H1 (cell line): Measurements from ENCODE around the gene C5orf22. TPM values are rescaled to one million over a fixed set of nuclear protein-coding genes. Genes with fewer than 3 reads are reported as not detected.

ENCODE experiments used
- CTCF ChIA-PET: fragments of 300-600 bp; sonication (Branson Sonifier 250); formaldehyde crosslinking; loops from one replicate; lab custom pipeline; 2021; ENCODE audit not compliant: partially characterized antibody; lab: Charles Lee
- POLR2A ChIA-PET: fragments of 300-600 bp; sonication (Branson Sonifier 250); formaldehyde crosslinking; loops from one replicate; lab custom pipeline; 2021; ENCODE audit warnings: inconsistent platforms; ENCODE audit not compliant: partially characterized antibody; lab: Charles Lee
- DNase-seq, 2 experiments: peaks; one replicate each; pipeline versions ENCODE4 v3.0.0 to v3.0.0-alpha.2; 2010 to 2022; ENCODE audit warnings: low spot score in 2 of 2, low read depth in 1 of 2, mixed read lengths in 1 of 2
- FAIRE-seq: peaks from 2 replicates; lab custom pipeline; 2011; peaks lifted over from hg19 to GRCh38; lab: Jason Lieb, UNC
- H2AFZ ChIP-seq: 2 replicates; pipeline ENCODE4 v1.8.1; 2012; ENCODE audit warnings: low read length, inconsistent platforms
- H2AK5ac ChIP-seq: 2 replicates; pipeline ENCODE4 v1.6.1; 2013; ENCODE audit warnings: low read depth, low read length
- H2BK120ac ChIP-seq: replicated peaks from 2 replicates; pipeline ENCODE3; 2013; ENCODE audit warnings: low read depth, low read length, inconsistent platforms
- H2BK12ac ChIP-seq: 2 replicates; pipeline ENCODE4 v1.6.1; 2013; ENCODE audit warnings: low read depth, low read length
- H2BK15ac ChIP-seq: 2 replicates; pipeline ENCODE4 v1.6.1; 2013; ENCODE audit warnings: low read length
- H2BK20ac ChIP-seq: 2 replicates; pipeline ENCODE4 v1.6.1; 2013; ENCODE audit warnings: low read length
- H2BK5ac ChIP-seq: 2 replicates; pipeline ENCODE4 v1.6.1; 2013; ENCODE audit warnings: low read depth, low read length
- H3K14ac ChIP-seq: 2 replicates; pipeline ENCODE4 v1.6.1; 2013; ENCODE audit warnings: inconsistent platforms; ENCODE audit not compliant: insufficient read length
- H3K18ac ChIP-seq: 2 replicates; pipeline ENCODE4 v1.6.1; 2013; ENCODE audit warnings: low read length; ENCODE audit errors: extremely low read depth
- H3K23ac ChIP-seq: 2 replicates; pipeline ENCODE4 v1.6.1; 2013; ENCODE audit warnings: inconsistent platforms; ENCODE audit not compliant: insufficient read length
- H3K23me2 ChIP-seq: 2 replicates; pipeline ENCODE4 v1.6.1; 2013; ENCODE audit warnings: low read depth, low read length
- H3K27ac ChIP-seq: 2 replicates; pipeline ENCODE4 v1.6.1; 2011; ENCODE audit warnings: low read depth, low read length, inconsistent platforms
- H3K27me3 ChIP-seq, 4 experiments: replicated peaks in 1 of 4; 1 replicate in 1 of 4; 2 replicates in 3 of 4; pipeline versions ENCODE4 v1.6.1 to v1.8.1; 2011 to 2013; ENCODE audit warnings: low read length in 3 of 4, mild to moderate bottlenecking in 3 of 4, inconsistent platforms in 2 of 4, mixed read lengths in 2 of 4, moderate library complexity in 1 of 4; ENCODE audit not compliant: control insufficient read depth in 3 of 4, insufficient read depth in 3 of 4; ENCODE audit errors: extremely low read depth in 1 of 4
- H3K36me3 ChIP-seq, 4 experiments: 2 replicates each; pipeline versions ENCODE4 v1.6.1 to v1.8.1; 2011 to 2013; ENCODE audit warnings: mild to moderate bottlenecking in 4 of 4, low read length in 3 of 4, moderate library complexity in 2 of 4, control low read depth in 1 of 4, inconsistent platforms in 1 of 4; ENCODE audit not compliant: insufficient read depth in 4 of 4, control insufficient read depth in 2 of 4
- H3K4ac ChIP-seq: replicated peaks from 2 replicates; pipeline ENCODE3; 2013; ENCODE audit warnings: low read length, low read depth, mixed read lengths, inconsistent platforms; ENCODE audit not compliant: insufficient read length
- H3K4me1 ChIP-seq, 4 experiments: replicated peaks in 1 of 4; 1 replicate in 1 of 4; 2 replicates in 3 of 4; pipeline versions ENCODE4 v1.6.1 to v1.8.1; 2011 to 2013; ENCODE audit warnings: low read length in 3 of 4, inconsistent platforms in 2 of 4, mixed read lengths in 1 of 4; ENCODE audit not compliant: insufficient read depth in 4 of 4, control insufficient read depth in 3 of 4
- H3K4me2 ChIP-seq, 2 experiments: 2 replicates each; pipeline versions ENCODE4 v1.6.1 to v1.8.1; 2011 to 2013; ENCODE audit warnings: low read depth in 2 of 2, low read length in 2 of 2, control low read depth in 1 of 2, inconsistent platforms in 1 of 2, mild to moderate bottlenecking in 1 of 2; ENCODE audit not compliant: insufficient read depth in 1 of 2
- H3K4me3 ChIP-seq, 4 experiments: fragments of 200-600, 300-600 bp in 1 of 4; sonication (generic), shearing (Covaris generic), sonication (Bioruptor Twin) in 1 of 4; 2 replicates each; pipeline versions ENCODE4 v1.5.1 to v1.8.1; 2011 to 2016; ENCODE audit warnings: low read length in 4 of 4, low read depth in 3 of 4, control low read depth in 2 of 4, inconsistent platforms in 2 of 4, mild to moderate bottlenecking in 2 of 4, mixed read lengths in 1 of 4, moderate library complexity in 1 of 4; ENCODE audit not compliant: insufficient read depth in 2 of 4; ENCODE audit errors: extremely low read depth in 1 of 4
- H3K56ac ChIP-seq: replicated peaks from 2 replicates; pipeline ENCODE3; 2013; ENCODE audit warnings: low read depth, mild to moderate bottlenecking, mixed read lengths, low read length, inconsistent platforms; ENCODE audit not compliant: insufficient read length
- H3K79me1 ChIP-seq: 2 replicates; pipeline ENCODE4 v1.6.1; 2013; ENCODE audit warnings: low read depth, low read length, control low read depth
- H3K79me2 ChIP-seq, 2 experiments: 2 replicates each; pipeline versions ENCODE4 v1.6.1 to v1.8.1; 2012 to 2013; ENCODE audit warnings: low read length in 2 of 2, mild to moderate bottlenecking in 2 of 2, inconsistent platforms in 1 of 2; ENCODE audit not compliant: insufficient read depth in 2 of 2, control insufficient read depth in 1 of 2
- H3K9ac ChIP-seq, 4 experiments: replicated peaks in 1 of 4; 1 replicate in 1 of 4; 2 replicates in 3 of 4; pipeline versions ENCODE4 v1.6.1 to v1.8.1; 2011 to 2013; ENCODE audit warnings: low read depth in 3 of 4, low read length in 3 of 4, control low read depth in 2 of 4, mild to moderate bottlenecking in 2 of 4, moderate library complexity in 2 of 4, inconsistent platforms in 1 of 4; ENCODE audit errors: extremely low read depth in 1 of 4
- H3K9me3 ChIP-seq, 2 experiments: 2 replicates each; pipeline versions ENCODE4 v1.6.1 to v1.8.1; 2012 to 2013; ENCODE audit warnings: mild to moderate bottlenecking in 2 of 2, moderate library complexity in 2 of 2, control low read depth in 1 of 2, inconsistent platforms in 1 of 2, low read depth in 1 of 2, low read length in 1 of 2, mixed read lengths in 1 of 2; ENCODE audit not compliant: insufficient read depth in 2 of 2
- H4K20me1 ChIP-seq, 2 experiments: replicated peaks in 1 of 2; 2 replicates each; pipeline versions ENCODE3 to v1.8.1; 2011 to 2013; ENCODE audit warnings: inconsistent platforms in 2 of 2, low read length in 2 of 2, mild to moderate bottlenecking in 1 of 2; ENCODE audit not compliant: insufficient read depth in 2 of 2, control insufficient read depth in 1 of 2
- H4K5ac ChIP-seq: 2 replicates; pipeline ENCODE4 v1.6.1; 2013; ENCODE audit warnings: low read length, low read depth, mixed read lengths, inconsistent platforms; ENCODE audit not compliant: insufficient read length
- H4K8ac ChIP-seq: 2 replicates; pipeline ENCODE4 v1.8.0; 2013; ENCODE audit warnings: mild to moderate bottlenecking, moderate library complexity, low read length, inconsistent platforms; ENCODE audit not compliant: insufficient read depth; ENCODE audit errors: extremely low read depth
- H4K91ac ChIP-seq: replicated peaks from 2 replicates; pipeline ENCODE3; 2013; ENCODE audit warnings: low read length, mixed read lengths, inconsistent platforms; ENCODE audit not compliant: insufficient read length
- ASH2L ChIP-seq: fragments of 200-600, 300-600 bp; sonication (generic); IDR thresholded peaks from one replicate; pipeline ENCODE4 v1.7.1; 2017; ENCODE audit warnings: low read length
- BACH1 ChIP-seq: IDR thresholded peaks from 2 replicates; pipeline ENCODE4 v1.6.1; 2012; ENCODE audit warnings: low read length, improper control_type of control experiment
- KDM1A ChIP-seq: fragments of 200-600, 300-600 bp; sonication (generic); IDR thresholded peaks from 2 replicates; pipeline ENCODE4 v1.7.1; 2016; ENCODE audit warnings: mild to moderate bottlenecking, low read length, borderline replicate concordance
- MAFK ChIP-seq: IDR thresholded peaks from 2 replicates; pipeline ENCODE4 v1.6.1; 2012; ENCODE audit warnings: low read depth, mild to moderate bottlenecking, improper control_type of control experiment, low read length
- SIRT6 ChIP-seq: IDR thresholded peaks from one replicate; pipeline ENCODE4 v1.7.1; 2012; ENCODE audit warnings: low read length, inconsistent platforms
- SUZ12 ChIP-seq: fragments of 200-600 bp; sonication (generic); IDR thresholded peaks from 2 replicates; pipeline ENCODE4 v1.6.1; 2012; ENCODE audit warnings: mild to moderate bottlenecking, inconsistent platforms, low read length, moderate library complexity, mixed read lengths
- USF2 ChIP-seq: IDR thresholded peaks from 2 replicates; pipeline ENCODE4 v1.6.1; 2011; ENCODE audit warnings: low read length, improper control_type of control experiment
- WGBS, 2 experiments: shearing (Covaris generic) in 1 of 2; methylation state at CpG; one replicate each; pipeline versions ENCODE4 v1.1.6 to v1.1.7; 2013 to 2015; ENCODE audit warnings: low lambda C conversion rate in 2 of 2, mixed read lengths in 2 of 2, inconsistent platforms in 1 of 2, low coverage in 1 of 2, missing lambda C conversion rate in 1 of 2; ENCODE audit not compliant: insufficient replicate concordance in 2 of 2, insufficient coverage in 1 of 2, insufficient read length in 1 of 2; ENCODE audit errors: extremely low coverage in 1 of 2, missing lambda C conversion rate in 1 of 2; 5-methylcytosine and 5-hydroxymethylcytosine counted together
- polyA plus RNA-seq, 7 experiments: library from polyadenylated mRNA; depleted of rRNA in 3 of 7; stranded (reverse) in 5 of 7; unstranded in 2 of 7; fragments of >200 nt in 5 of 7; fragments of 200-250 nt in 2 of 7; gene quantifications; 1 replicate in 5 of 7; 2 replicates in 1 of 7; 4 replicates in 1 of 7; pipeline versions ENCODE4 v1.2.1 to v1.2.3, GENCODE V29; 2011 to 2013; ENCODE audit warnings: missing spikeins in 2 of 7, mixed read lengths in 2 of 7
- total RNA-seq: library from RNA; stranded (reverse); fragmentation: NEBNext Ultra II Directional; extraction: Animal tissue kit (Norgen Biotek cat#: 25700); gene quantifications from 2 replicates; pipeline ENCODE4 v1.2.1, GENCODE V29; 2021
- TF ChIP-seq, protein P1 (sequence below): IDR thresholded peaks from 2 replicates; pipeline ENCODE4 v1.6.1; 2011; ENCODE audit warnings: low read depth, mild to moderate bottlenecking, low read length; ENCODE audit not compliant: insufficient read depth

The C5orf22 gene
- total and polyA plus RNA-seq, 2 of the 8 experiments (the other 6 are each of a cell fraction or from before 2014, with no cell fraction given): 19.6 to 36.2 TPM

DNA sequence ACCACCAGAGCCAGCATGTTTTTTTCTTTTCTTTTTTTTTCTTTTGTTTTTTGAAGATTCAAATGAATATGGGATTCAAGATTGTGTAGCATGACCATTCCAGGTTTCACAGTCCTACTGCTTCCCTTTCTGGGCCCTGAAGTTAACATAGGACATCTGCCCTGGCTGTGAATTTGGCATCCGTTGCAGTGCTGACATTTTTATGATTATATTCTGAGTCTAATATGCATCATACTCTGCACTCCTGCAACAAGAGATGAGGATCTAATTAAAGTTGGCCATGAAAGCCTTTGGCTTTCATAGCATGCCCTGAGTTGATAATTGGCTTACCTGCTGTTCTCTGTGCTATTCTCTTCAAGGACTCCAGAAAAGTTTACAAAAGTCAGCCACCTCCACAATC is 29.8 kb downstream of the C5orf22 start:
- H3K4ac ChIP-seq: no peak overlapping the region
- H3K79me1 ChIP-seq: no peaks in the 10 kb centered on the region
- TF ChIP-seq, protein P1, sequence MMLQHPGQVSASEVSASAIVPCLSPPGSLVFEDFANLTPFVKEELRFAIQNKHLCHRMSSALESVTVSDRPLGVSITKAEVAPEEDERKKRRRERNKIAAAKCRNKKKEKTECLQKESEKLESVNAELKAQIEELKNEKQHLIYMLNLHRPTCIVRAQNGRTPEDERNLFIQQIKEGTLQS: no peak
- no peak for TF ChIP-seq MAFK
- no peak for TF ChIP-seq BACH1
- no peak for TF ChIP-seq KDM1A
- TF ChIP-seq ASH2L: no peak
- TF ChIP-seq SUZ12: no peak
- TF ChIP-seq USF2: no peak
- TF ChIP-seq SIRT6: no peak
- H3K23ac ChIP-seq: no peak overlapping the region
- H2BK12ac ChIP-seq: no peak overlapping the region
- H3K14ac ChIP-seq: no peak overlapping the region
- no peak overlapping the region for H3K56ac ChIP-seq
- no peak overlapping the region for H3K4me2 ChIP-seq
- no peak overlapping the region for H2AK5ac ChIP-seq
- no peaks in the 10 kb centered on the region for H3K4me1 ChIP-seq
- no peak overlapping the region for H2BK5ac ChIP-seq
- DNase-seq (no peak), FAIRE-seq (no peak)
- H3K9me3 ChIP-seq: peaks cover 8 to 9% of the 10 kb centered on the region in 2 experiments; a peak in 2 of 4 replicates
- H4K8ac ChIP-seq: no peak overlapping the region
- H3K9ac ChIP-seq: no peak overlapping the region
- no peak overlapping the region for H2BK20ac ChIP-seq
- POLR2A ChIA-PET: no interaction called here
- H4K20me1 ChIP-seq: no peaks in the 10 kb centered on the region
- CTCF ChIA-PET: interaction anchor here (0.7 kb wide), 1 partner anchor 331 kb away, joined by 4 read pairs; no protein-coding TSS in a partner anchor
- H3K4me3 ChIP-seq: no peak overlapping the region
- no peak overlapping the region for H3K27ac ChIP-seq
- H2AFZ ChIP-seq: no peak overlapping the region
- H2BK15ac ChIP-seq: no peak overlapping the region
- no peaks in the 10 kb centered on the region for H3K36me3 ChIP-seq
- no peaks in the 10 kb centered on the region for H3K79me2 ChIP-seq
- no peak overlapping the region for H4K5ac ChIP-seq
- H2BK120ac ChIP-seq: no peak overlapping the region
- H4K91ac ChIP-seq: no peak overlapping the region
- H3K27me3 ChIP-seq: no peaks in the 10 kb centered on the region
- no peaks in the 10 kb centered on the region for H3K23me2 ChIP-seq
- no peak overlapping the region for H3K18ac ChIP-seq
- WGBS, 2 experiments: 85% methylated on average over 1 of the region's 1 CpG; no CpG with 5 or more reads in 1 of the 2 experiments
